ENCODE results near the gene AGBL1.
A peak's percentile ranks its signal among the peaks of the same experiment; 100 is the strongest.

AGBL1 gene

GRCh38 chr15:86328658-86329057 lies 249.0 kb downstream of the AGBL1 start:
- TF ChIP-seq CTCF (IDR thresholded peaks at IDR 0.05; ENCODE audit: low read depth, low read length): no peak
- H3K4me3 ChIP-seq (ENCODE audit: low read depth, low read length): no peak overlapping the region
- in situ Hi-C loops (cut with HindIII; ENCODE audit: low sequenced_read_pairs): no loop called here
- DNase-seq (ENCODE audit: low read depth, low spot score): no peak

GRCh38 chr15:86329311-86330013 lies 249.8 kb downstream of the AGBL1 start:
- no peak for DNase-seq (ENCODE audit: low read depth, low spot score)
- H3K4me3 ChIP-seq (ENCODE audit: low read depth, low read length): no peak overlapping the region
- in situ Hi-C loops (cut with HindIII; ENCODE audit: low sequenced_read_pairs): no loop called here
- TF ChIP-seq CTCF (IDR thresholded peaks at IDR 0.05; ENCODE audit: low read depth, low read length): no peak

- in situ Hi-C loops (cut with HindIII; ENCODE audit: low sequenced_read_pairs): no loop called here
- H3K4me3 ChIP-seq (ENCODE audit: low read depth, low read length): no peak overlapping the region
- no peak for DNase-seq (ENCODE audit: low read depth, low spot score)
- TF ChIP-seq CTCF (IDR thresholded peaks at IDR 0.05; ENCODE audit: low read depth, low read length): no peak
These were observed 254.1 kb downstream of the AGBL1 start for GRCh38 chr15:86333819-86334218.

GRCh38 chr15:86336051-86336788 lies 256.5 kb downstream of the AGBL1 start:
- TF ChIP-seq CTCF (IDR thresholded peaks at IDR 0.05; ENCODE audit: low read depth, low read length): no peak
- in situ Hi-C loops (cut with HindIII; ENCODE audit: low sequenced_read_pairs): no loop called here
- peak; percentile 80 for DNase-seq (ENCODE audit: low read depth, low spot score)
- no peak overlapping the region for H3K4me3 ChIP-seq (ENCODE audit: low read depth, low read length)

- H3K4me3 ChIP-seq (ENCODE audit: low read depth, low read length): no peak overlapping the region
- in situ Hi-C loops (cut with HindIII; ENCODE audit: low sequenced_read_pairs): no loop called here
- DNase-seq (ENCODE audit: low read depth, low spot score): no peak
- TF ChIP-seq CTCF (IDR thresholded peaks at IDR 0.05; ENCODE audit: low read depth, low read length): no peak
These were observed 257.4 kb downstream of the AGBL1 start for GRCh38 chr15:86337071-86337470.

- DNase-seq (ENCODE audit: low read depth, low spot score): no peak
- no peak for TF ChIP-seq CTCF (IDR thresholded peaks at IDR 0.05; ENCODE audit: low read depth, low read length)
These were observed 267.6 kb downstream of the AGBL1 start for GRCh38 chr15:86347245-86347644.

More at GRCh38 chr15:86347245-86347644, 267.6 kb downstream of the AGBL1 start:
- H3K4me3 ChIP-seq (ENCODE audit: low read depth, low read length): no peak overlapping the region
- in situ Hi-C loops (cut with HindIII; ENCODE audit: low sequenced_read_pairs): no loop called here

Measured in astrocyte of the spinal cord (primary cell).